Astrocyte of the spinal cord (primary cell): ENCODE data around the gene IFNAR1.
A peak's percentile ranks its signal among the peaks of the same experiment; 100 is the strongest.

Experiments
- DNase-seq: peaks from one replicate; pipeline ENCODE4 v3.0.0; 2011; ENCODE audit warnings: low read depth, low spot score
- H3K4me3 ChIP-seq: 2 replicates; pipeline ENCODE4 v1.5.1; 2011; ENCODE audit warnings: low read depth, mild to moderate bottlenecking, low read length, moderate library complexity
- in situ Hi-C: cut with HindIII; loops from 2 replicates; pipeline ENCODE4 v1.10.0; 2017; ENCODE audit warnings: low sequenced_read_pairs
- TF ChIP-seq, protein P1 (sequence below): IDR thresholded peaks from 2 replicates; pipeline ENCODE4 v1.5.1; 2012; ENCODE audit warnings: low read depth, mild to moderate bottlenecking, low read length, inconsistent platforms

The IFNAR1 gene

DNA sequence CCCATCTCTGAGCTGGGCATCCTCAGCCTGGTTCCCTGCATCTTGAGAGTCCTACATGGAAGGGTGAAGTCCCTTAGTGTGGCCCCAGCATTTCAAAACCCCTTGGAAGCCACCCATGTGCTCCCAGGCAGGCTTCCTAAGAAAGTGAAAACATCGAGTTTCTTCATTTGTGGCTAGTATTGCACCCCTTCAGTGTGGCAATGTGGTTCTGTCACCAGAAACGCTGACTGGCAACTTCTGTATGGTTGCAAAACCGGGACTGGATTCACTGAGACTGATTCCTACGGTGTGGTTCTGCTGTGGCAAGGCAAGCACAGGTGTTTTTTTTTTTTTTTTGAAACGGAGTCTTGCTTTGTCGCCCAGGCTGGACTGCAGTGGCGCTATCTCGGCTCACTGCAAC is 69.5 kb downstream of the IFNAR1 start:
- DNase-seq, result no peak
- TF ChIP-seq, protein P1, sequence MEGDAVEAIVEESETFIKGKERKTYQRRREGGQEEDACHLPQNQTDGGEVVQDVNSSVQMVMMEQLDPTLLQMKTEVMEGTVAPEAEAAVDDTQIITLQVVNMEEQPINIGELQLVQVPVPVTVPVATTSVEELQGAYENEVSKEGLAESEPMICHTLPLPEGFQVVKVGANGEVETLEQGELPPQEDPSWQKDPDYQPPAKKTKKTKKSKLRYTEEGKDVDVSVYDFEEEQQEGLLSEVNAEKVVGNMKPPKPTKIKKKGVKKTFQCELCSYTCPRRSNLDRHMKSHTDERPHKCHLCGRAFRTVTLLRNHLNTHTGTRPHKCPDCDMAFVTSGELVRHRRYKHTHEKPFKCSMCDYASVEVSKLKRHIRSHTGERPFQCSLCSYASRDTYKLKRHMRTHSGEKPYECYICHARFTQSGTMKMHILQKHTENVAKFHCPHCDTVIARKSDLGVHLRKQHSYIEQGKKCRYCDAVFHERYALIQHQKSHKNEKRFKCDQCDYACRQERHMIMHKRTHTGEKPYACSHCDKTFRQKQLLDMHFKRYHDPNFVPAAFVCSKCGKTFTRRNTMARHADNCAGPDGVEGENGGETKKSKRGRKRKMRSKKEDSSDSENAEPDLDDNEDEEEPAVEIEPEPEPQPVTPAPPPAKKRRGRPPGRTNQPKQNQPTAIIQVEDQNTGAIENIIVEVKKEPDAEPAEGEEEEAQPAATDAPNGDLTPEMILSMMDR, result no peak
- in situ Hi-C loops, result no loop called here
- no peak overlapping the region for H3K4me3 ChIP-seq

DNA sequence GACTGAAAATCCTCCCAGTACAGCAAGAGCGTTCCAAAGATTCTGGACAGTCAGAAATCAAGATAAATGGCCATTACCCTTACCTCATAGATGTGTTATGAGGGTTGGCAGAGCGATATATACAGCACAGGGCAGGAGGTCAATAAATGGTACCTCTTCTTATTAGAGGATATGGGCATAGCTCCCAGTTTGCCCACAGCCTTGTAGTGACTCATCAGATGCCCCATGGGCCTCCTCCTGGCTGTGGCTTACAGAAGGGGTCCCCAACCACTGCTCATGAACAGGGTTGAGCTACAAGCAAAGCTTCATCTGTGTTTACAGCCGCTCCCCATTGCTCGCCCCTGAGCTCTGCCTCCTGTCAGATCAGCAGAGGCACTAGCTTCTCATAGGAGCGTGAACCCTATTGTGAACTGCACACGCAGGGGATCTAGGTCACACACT is 71.1 kb downstream of the IFNAR1 start:
- TF ChIP-seq, protein P1, result no peak
- no peak overlapping the region for H3K4me3 ChIP-seq
- DNase-seq, result peak; percentile 54
- in situ Hi-C loops, result no loop called here

DNA sequence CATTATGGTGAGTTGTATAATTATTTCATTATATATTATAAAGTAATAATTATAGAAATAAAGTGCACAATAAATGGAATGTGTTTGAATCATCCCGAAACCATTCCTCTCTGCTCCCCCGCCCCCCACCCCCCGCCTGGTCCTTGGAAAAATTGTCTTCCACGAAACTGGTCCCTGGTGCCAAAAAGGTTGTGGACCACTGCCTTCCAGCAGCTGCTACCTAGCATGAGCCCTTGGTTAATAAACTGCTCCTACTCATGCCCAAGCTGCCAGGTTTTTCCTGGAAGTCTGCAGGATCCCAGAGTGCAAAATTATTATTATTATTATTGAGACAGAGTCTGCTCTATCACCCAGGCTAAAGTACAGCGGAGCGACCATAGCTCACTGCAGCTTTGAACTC is 71.7 kb downstream of the IFNAR1 start:
- no peak for DNase-seq
- no peak overlapping the region for H3K4me3 ChIP-seq
- in situ Hi-C loops, result no loop called here
- TF ChIP-seq, protein P1, result no peak

DNA sequence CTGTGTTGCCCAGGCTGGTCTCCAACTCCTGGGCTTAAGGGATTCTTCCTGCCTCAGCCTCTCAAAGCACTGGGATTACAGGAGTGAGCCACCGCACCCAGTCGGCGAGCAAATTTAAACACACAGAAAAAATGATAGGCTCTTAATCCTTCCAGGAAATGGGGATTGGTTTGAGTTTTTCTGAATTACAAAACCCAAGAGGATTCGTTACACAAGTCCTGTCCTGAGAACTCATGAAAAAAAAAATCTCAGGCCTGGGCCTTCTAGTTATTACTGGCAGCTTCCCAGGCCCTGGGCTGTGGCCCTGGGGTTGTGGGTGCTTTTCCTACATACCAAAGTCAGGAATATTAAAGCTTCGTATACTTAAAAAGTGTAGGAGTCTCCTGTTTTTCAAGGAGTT is 72.2 kb downstream of the IFNAR1 start:
- H3K4me3 ChIP-seq, result no peak overlapping the region
- in situ Hi-C loops, result no loop called here
- peak; percentile 86 for DNase-seq
- TF ChIP-seq, protein P1, result no peak

DNA sequence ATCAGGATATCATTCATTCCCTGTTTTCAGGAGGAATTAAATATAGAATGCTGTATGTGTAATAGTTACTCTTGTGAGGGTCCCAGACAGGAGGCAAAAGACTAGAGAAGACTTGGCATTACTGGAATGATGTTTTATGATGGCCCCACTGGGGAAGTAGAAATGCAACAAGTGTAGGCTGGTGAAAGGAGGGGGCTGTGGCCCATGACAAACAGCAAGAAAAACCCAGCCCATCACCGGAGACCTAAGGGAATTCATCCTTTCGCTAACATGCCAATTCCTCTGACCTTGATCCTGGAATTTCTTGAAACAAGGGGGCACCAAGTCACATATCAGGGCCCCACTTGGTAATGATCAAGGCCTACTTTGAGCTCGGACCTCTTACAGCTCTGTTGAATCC is 72.9 kb downstream of the IFNAR1 start:
- TF ChIP-seq, protein P1, result no peak
- in situ Hi-C loops, result no loop called here
- no peak overlapping the region for H3K4me3 ChIP-seq

DNA sequence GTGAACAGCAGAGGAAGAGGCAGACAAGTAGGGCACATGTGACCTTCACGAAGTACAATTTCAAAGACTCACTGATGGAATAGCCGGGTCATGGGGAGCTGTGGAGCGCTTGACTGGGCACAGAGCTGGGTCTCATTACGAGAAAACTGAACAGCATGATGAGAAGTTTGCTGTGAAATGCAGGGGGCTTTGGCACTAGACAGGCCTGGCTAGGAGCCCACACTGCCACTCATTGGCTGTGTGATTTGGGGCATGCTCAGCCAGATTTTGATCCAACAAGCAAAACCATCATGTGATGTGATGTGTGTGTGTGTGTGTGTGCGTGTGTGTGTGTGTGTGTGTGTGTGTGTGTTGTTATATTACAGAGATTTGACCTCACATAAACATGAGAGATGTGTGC is 73.6 kb downstream of the IFNAR1 start:
- in situ Hi-C loops, result no loop called here
- TF ChIP-seq, protein P1, result no peak
- no peak for DNase-seq
- H3K4me3 ChIP-seq, result no peak overlapping the region

More for the DNA sequence above, 72.9 kb downstream of the IFNAR1 start:
- DNase-seq, result no peak

DNA sequence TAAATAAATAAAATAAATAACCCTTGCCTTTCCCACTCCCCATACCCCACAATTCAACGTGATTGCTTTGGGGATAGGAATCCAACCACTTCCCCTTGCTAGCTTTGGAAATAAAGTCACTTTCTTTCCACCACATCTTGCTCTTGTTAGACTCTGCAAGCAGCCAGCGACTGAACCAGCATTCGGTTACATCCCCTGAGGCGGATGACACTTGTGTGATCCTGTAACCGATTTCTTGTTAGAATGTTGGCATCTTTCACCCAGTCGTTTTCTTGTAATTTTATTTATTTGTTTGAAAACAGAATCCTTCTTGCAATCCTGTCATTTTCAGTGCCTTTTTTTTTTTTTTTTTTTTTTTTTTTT is 76.8 kb downstream of the IFNAR1 start:
- DNase-seq, result no peak
- H3K4me3 ChIP-seq, result no peak overlapping the region
- in situ Hi-C loops, result no loop called here
- TF ChIP-seq, protein P1, result no peak
